Endothelial cell of umbilical vein (primary cell): ENCODE data around the gene BUB1. TPM values are rescaled to one million over a fixed set of nuclear protein-coding genes. Genes with fewer than 3 reads are reported as not detected.

ENCODE experiments used
- BruUV-seq: library from RNA; stranded (reverse); fragments of 400-500 nt; replicated peaks from 2 replicates; lab custom pipeline; 2021; lab: Mats Ljungman, UMichigan
- CTCF ChIA-PET: fragments of 300-600, 350-600 bp; sonication (Branson Sonifier 250); formaldehyde crosslinking; loops from one replicate; lab custom pipeline; 2021; ENCODE audit warnings: antibody characterized with exemption, inconsistent platforms; lab: Charles Lee
- POLR2A ChIA-PET: fragments of 300-600, 350-600 bp; sonication (Branson Sonifier 250); formaldehyde crosslinking; loops from one replicate; lab custom pipeline; 2021; ENCODE audit warnings: antibody characterized with exemption, inconsistent platforms; lab: Charles Lee
- DNase-seq: peaks from one replicate; pipeline ENCODE4 v3.0.0-alpha.2; 2011; ENCODE audit warnings: low read depth, low spot score
- FAIRE-seq: peaks from 2 replicates; lab custom pipeline; 2011; peaks lifted over from hg19 to GRCh38; lab: Jason Lieb, UNC
- H2AFZ ChIP-seq: 2 replicates; pipeline ENCODE4 v1.6.0; 2012; ENCODE audit warnings: low read depth, low read length, control low read depth, inconsistent platforms
- H3K27ac ChIP-seq: 2 replicates; pipeline ENCODE4 v1.5.1; 2011; ENCODE audit warnings: low read depth, mild to moderate bottlenecking, control low read depth, low read length, moderate library complexity; ENCODE audit not compliant: insufficient read depth
- H3K27me3 ChIP-seq, 2 experiments: 2 replicates each; pipeline versions ENCODE4 v1.6.0 to v1.6.1; 2011; ENCODE audit warnings: low read length in 2 of 2, mixed read lengths in 1 of 2; ENCODE audit not compliant: control insufficient read depth in 2 of 2, insufficient read depth in 2 of 2
- H3K36me3 ChIP-seq, 2 experiments: 2 replicates in 1 of 2; 3 replicates in 1 of 2; pipeline ENCODE4 v1.5.1; 2011; ENCODE audit warnings: low read length in 2 of 2, mild to moderate bottlenecking in 1 of 2, moderate library complexity in 1 of 2; ENCODE audit not compliant: control insufficient read depth in 2 of 2, insufficient read depth in 2 of 2; ENCODE audit errors: extremely low read depth in 1 of 2
- H3K4me1 ChIP-seq: 3 replicates; pipeline ENCODE4 v1.5.1; 2011; ENCODE audit warnings: mild to moderate bottlenecking, low read length; ENCODE audit not compliant: control insufficient read depth, insufficient read depth; ENCODE audit errors: extremely low read depth
- H3K4me2 ChIP-seq: 2 replicates; pipeline ENCODE4 v1.6.1; 2011; ENCODE audit warnings: low read length, control low read depth, mixed read lengths; ENCODE audit not compliant: insufficient read depth
- H3K4me3 ChIP-seq, 3 experiments: fragments of 200-600 bp in 1 of 3; sonication (generic), shearing (Covaris generic) in 1 of 3; replicated peaks in 1 of 3; 2 replicates each; pipeline ENCODE4 v1.5.1; 2011 to 2016; ENCODE audit warnings: control low read depth in 3 of 3, low read length in 3 of 3, mild to moderate bottlenecking in 2 of 3, inconsistent platforms in 1 of 3, low read depth in 1 of 3, moderate library complexity in 1 of 3; ENCODE audit not compliant: insufficient read depth in 1 of 3
- H3K79me2 ChIP-seq: 2 replicates; pipeline ENCODE4 v1.6.0; 2012; ENCODE audit warnings: low read length, inconsistent platforms; ENCODE audit not compliant: control insufficient read depth, insufficient read depth
- H3K9ac ChIP-seq: replicated peaks from 2 replicates; pipeline ENCODE3; 2011; ENCODE audit warnings: low read length, control low read depth; ENCODE audit not compliant: insufficient read depth; ENCODE audit errors: extremely low read depth
- H3K9me1 ChIP-seq: replicated peaks from 3 replicates; pipeline ENCODE4 v1.6.0; 2011; ENCODE audit warnings: mild to moderate bottlenecking, low read length; ENCODE audit not compliant: control insufficient read depth, insufficient read depth; ENCODE audit errors: extremely low read depth
- H3K9me3 ChIP-seq: replicated peaks from 2 replicates; pipeline ENCODE4 v1.5.1; 2012; ENCODE audit warnings: low read length, inconsistent platforms; ENCODE audit not compliant: control insufficient read depth, insufficient read depth
- H4K20me1 ChIP-seq: replicated peaks from 2 replicates; pipeline ENCODE3; 2011; ENCODE audit warnings: mild to moderate bottlenecking, low read length; ENCODE audit not compliant: control insufficient read depth, insufficient read depth; ENCODE audit errors: extremely low read depth
- FOS ChIP-seq: IDR thresholded peaks from 2 replicates; pipeline ENCODE4 v1.6.1; 2011; ENCODE audit warnings: mild to moderate bottlenecking, low read length, moderate library complexity, borderline replicate concordance; ENCODE audit not compliant: insufficient read depth
- JUN ChIP-seq: IDR thresholded peaks from 2 replicates; pipeline ENCODE4 v1.6.1; 2011; ENCODE audit warnings: borderline replicate concordance, low read depth; ENCODE audit not compliant: insufficient read length, insufficient read depth
- MYC ChIP-seq: IDR thresholded peaks from one replicate; pipeline ENCODE4 v1.6.1; 2011; ENCODE audit warnings: mild to moderate bottlenecking, low read depth, low read length
- POLR2A ChIP-seq: IDR thresholded peaks from 2 replicates; pipeline ENCODE4 v1.6.1; 2012; ENCODE audit warnings: low read depth, mild to moderate bottlenecking, control low read depth, low read length
- POLR2AphosphoS5 ChIP-seq: IDR thresholded peaks from 2 replicates; pipeline ENCODE4 v1.6.1; 2012; ENCODE audit warnings: low read depth, mild to moderate bottlenecking, control low read depth, low read length, moderate library complexity; ENCODE audit not compliant: insufficient read depth
- dilution Hi-C: fragments of 300-500 bp; cut with MboI; formaldehyde crosslinking; loops from one replicate; pipeline ENCODE4 v1.15.0; 2019; ENCODE audit warnings: low sequenced_read_pairs; ENCODE audit not compliant: extremely low pct_ligation_motif_present
- intact Hi-C: fragments of 100-400 bp; cut with micrococcal nuclease; formaldehyde crosslinking; loops from one replicate; pipeline ENCODE4 v1.10.0; 2022
- polyA plus RNA-seq, 4 experiments: library from polyadenylated mRNA; depleted of rRNA in 3 of 4; stranded (reverse) in 3 of 4; unstranded in 1 of 4; fragments of >200 nt; gene quantifications; 2 replicates each; pipeline versions ENCODE4 v1.2.1 to v1.2.3, GENCODE V29; 2011 to 2012; ENCODE audit warnings: missing spikeins in 1 of 4
- total RNA-seq: library from RNA; stranded (reverse); gene quantifications from 2 replicates; pipeline ENCODE4 v1.2.3, GENCODE V29; 2021
- TF ChIP-seq, protein P1 (sequence below), 2 donors: IDR thresholded peaks; 1 replicate in 1 of 2; 2 replicates in 1 of 2; pipeline ENCODE4 v1.5.1; 2011; ENCODE audit warnings: low read length in 2 of 2, mild to moderate bottlenecking in 2 of 2, moderate library complexity in 2 of 2, control low read depth in 1 of 2, inconsistent platforms in 1 of 2, low read depth in 1 of 2; ENCODE audit not compliant: insufficient read depth in 1 of 2; ENCODE audit errors: extremely low read depth in 1 of 2

The BUB1 gene
- total and polyA plus RNA-seq, 2 donors (not counting 3 experiments of a cell fraction or from before 2014, with no cell fraction given), result 16.1 to 66.4 TPM

DNA sequence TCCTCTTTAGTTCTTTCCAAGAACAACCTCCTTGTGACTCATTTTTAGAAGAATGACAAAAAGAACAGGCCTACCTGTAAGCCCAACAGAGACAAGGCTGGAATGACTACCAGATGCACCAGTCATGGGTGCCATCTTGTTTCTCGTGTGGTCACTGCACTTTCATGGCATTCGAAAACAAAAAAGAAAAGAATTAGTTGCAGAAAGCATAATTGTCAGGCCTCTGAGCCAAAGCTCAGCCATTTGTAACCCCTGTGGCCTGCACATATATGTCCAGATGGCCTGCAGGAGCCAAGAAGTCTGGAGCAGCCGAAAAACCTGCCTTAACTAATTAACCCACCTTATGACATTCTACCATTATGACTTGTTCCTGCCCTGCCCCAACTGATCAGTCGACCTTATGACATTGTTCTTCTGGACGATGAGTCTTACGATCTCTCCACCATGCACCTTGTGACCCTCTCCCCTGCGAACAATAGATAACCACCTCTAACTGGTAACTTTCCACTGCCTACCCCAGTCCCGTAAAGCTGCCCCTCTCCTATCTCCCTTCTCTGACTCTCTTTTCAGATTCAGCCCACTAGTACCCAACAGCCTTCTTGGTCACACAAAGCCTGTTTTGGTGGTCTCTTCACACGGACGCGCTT is 13.9 kb upstream of the BUB1 start:
- dilution Hi-C loops, result no loop called here
- ChIA-PET CTCF (no interaction called here), POLR2A (no interaction called here)
- Histone ChIP-seq H3K9ac (no peak overlapping the region), H3K36me3 (no peaks in the 10 kb centered on the region), H2AFZ (no peak overlapping the region), H3K79me2 (no peaks in the 10 kb centered on the region), H4K20me1 (no peaks in the 10 kb centered on the region), H3K4me2 (no peak overlapping the region), H3K9me3 (no peaks in the 10 kb centered on the region), H3K9me1 (no peaks in the 10 kb centered on the region), H3K4me1 (no peaks in the 10 kb centered on the region), H3K27ac (no peak overlapping the region), H3K4me3 (no peak overlapping the region), H3K27me3 (peaks cover 16 to 45% of the 10 kb centered on the region in 2 experiments)
- intact Hi-C loops, result no loop called here
- FAIRE-seq (no peak), DNase-seq (no peak)
- TF ChIP-seq POLR2AphosphoS5, result no peak
- TF ChIP-seq FOS, result no peak
- no peak for TF ChIP-seq JUN
- TF ChIP-seq MYC, result no peak
- no peak for TF ChIP-seq POLR2A
- TF ChIP-seq, protein P1, sequence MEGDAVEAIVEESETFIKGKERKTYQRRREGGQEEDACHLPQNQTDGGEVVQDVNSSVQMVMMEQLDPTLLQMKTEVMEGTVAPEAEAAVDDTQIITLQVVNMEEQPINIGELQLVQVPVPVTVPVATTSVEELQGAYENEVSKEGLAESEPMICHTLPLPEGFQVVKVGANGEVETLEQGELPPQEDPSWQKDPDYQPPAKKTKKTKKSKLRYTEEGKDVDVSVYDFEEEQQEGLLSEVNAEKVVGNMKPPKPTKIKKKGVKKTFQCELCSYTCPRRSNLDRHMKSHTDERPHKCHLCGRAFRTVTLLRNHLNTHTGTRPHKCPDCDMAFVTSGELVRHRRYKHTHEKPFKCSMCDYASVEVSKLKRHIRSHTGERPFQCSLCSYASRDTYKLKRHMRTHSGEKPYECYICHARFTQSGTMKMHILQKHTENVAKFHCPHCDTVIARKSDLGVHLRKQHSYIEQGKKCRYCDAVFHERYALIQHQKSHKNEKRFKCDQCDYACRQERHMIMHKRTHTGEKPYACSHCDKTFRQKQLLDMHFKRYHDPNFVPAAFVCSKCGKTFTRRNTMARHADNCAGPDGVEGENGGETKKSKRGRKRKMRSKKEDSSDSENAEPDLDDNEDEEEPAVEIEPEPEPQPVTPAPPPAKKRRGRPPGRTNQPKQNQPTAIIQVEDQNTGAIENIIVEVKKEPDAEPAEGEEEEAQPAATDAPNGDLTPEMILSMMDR (IDR thresholded peaks at IDR 0.05; ENCODE audit: extremely low read depth in 1 of 2, insufficient read depth in 1 of 2, low read depth in 1 of 2, low read length in 2 of 2), result no peak
- BruUV-seq, result no TSS peak
